Fibroblast of the aortic adventitia (primary cell): Measurements from ENCODE around the gene ASIP. TPM values are rescaled to one million over a fixed set of nuclear protein-coding genes. Genes with fewer than 3 reads are reported as not detected.

Experiments used
- DNase-seq: peaks from one replicate; pipeline ENCODE4 v3.0.0-alpha.2; 2010; ENCODE audit warnings: low read depth
- H3K4me3 ChIP-seq: 2 replicates; pipeline ENCODE4 v1.5.1; 2011; ENCODE audit warnings: low read depth, mild to moderate bottlenecking, control low read depth, low read length, moderate library complexity
- CTCF ChIP-seq: IDR thresholded peaks from 2 replicates; pipeline ENCODE4 v1.5.1; 2011; ENCODE audit warnings: mild to moderate bottlenecking, low read length, control low read depth, inconsistent platforms; ENCODE audit not compliant: insufficient read depth
- total RNA-seq: library from RNA; depleted of rRNA; stranded (reverse); fragments of >200 nt; gene quantifications from 2 replicates; pipeline ENCODE4 v1.2.3, GENCODE V29; 2012; ENCODE audit warnings: low replicate concordance

Gene ASIP
- total RNA-seq, 1 donor, result not detected

- H3K4me3 ChIP-seq, result peak overlapping the region; percentile 39
- DNase-seq, result no peak
- no peak for TF ChIP-seq CTCF
Observed at GRCh38 chr20:34268851-34269636, 27.8 kb downstream of the ASIP start.

- H3K4me3 ChIP-seq, result no peak overlapping the region
- no peak for TF ChIP-seq CTCF
- no peak for DNase-seq
Observed at GRCh38 chr20:34269996-34270627, 28.9 kb downstream of the ASIP start.

GRCh38 chr20:34271956-34272355 is 30.7 kb downstream of the ASIP start:
- no peak overlapping the region for H3K4me3 ChIP-seq
- no peak for TF ChIP-seq CTCF
- peak; percentile 98 for DNase-seq

GRCh38 chr20:34274694-34275093 is 33.5 kb downstream of the ASIP start:
- no peak overlapping the region for H3K4me3 ChIP-seq
- TF ChIP-seq CTCF, result no peak

GRCh38 chr20:34281177-34281576 is 40.0 kb downstream of the ASIP start:
- no peak for TF ChIP-seq CTCF
- no peak overlapping the region for H3K4me3 ChIP-seq
- DNase-seq, result no peak

More at GRCh38 chr20:34274694-34275093, 33.5 kb downstream of the ASIP start:
- no peak for DNase-seq

GRCh38 chr20:34282041-34282440 is 40.8 kb downstream of the ASIP start:
- H3K4me3 ChIP-seq, result no peak overlapping the region
- TF ChIP-seq CTCF, result no peak
- no peak for DNase-seq

- TF ChIP-seq CTCF, result no peak
- DNase-seq, result no peak
- no peak overlapping the region for H3K4me3 ChIP-seq
Observed at GRCh38 chr20:34283844-34284243, 42.6 kb downstream of the ASIP start.
